Measurements from ENCODE around the gene PACSIN2.

PACSIN2 gene

DNA sequence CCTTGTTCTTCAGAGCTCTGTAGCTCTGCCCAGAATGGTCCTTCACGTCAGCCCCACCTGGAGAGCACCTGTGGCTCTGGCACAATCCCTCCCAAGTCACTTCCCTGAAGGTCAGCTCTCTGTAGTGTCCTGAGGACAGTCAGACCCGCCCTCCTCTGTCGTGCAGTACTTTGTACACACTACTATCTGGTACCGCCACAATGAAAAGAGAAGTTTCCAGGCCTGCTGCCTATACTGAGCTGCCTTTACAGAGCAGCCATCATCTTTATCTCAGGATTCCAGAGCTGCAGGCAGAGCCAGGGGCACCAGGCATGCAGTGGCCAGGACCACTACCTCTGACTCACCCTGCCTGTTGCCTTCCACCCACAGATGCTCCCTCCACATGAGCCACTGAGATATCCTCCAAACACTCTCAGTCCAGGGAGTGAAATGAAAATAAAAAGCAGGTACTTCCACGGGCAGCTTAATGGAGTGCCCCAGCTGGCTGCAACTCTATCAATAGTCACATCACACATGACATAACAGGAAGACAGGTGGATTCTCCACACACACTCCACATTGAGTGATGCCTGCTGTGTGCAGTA, 7.3 kb downstream of the PACSIN2 start:
- TF ChIP-seq, protein P1, sequence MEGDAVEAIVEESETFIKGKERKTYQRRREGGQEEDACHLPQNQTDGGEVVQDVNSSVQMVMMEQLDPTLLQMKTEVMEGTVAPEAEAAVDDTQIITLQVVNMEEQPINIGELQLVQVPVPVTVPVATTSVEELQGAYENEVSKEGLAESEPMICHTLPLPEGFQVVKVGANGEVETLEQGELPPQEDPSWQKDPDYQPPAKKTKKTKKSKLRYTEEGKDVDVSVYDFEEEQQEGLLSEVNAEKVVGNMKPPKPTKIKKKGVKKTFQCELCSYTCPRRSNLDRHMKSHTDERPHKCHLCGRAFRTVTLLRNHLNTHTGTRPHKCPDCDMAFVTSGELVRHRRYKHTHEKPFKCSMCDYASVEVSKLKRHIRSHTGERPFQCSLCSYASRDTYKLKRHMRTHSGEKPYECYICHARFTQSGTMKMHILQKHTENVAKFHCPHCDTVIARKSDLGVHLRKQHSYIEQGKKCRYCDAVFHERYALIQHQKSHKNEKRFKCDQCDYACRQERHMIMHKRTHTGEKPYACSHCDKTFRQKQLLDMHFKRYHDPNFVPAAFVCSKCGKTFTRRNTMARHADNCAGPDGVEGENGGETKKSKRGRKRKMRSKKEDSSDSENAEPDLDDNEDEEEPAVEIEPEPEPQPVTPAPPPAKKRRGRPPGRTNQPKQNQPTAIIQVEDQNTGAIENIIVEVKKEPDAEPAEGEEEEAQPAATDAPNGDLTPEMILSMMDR (conservative IDR thresholded peaks at IDR 0.05; ENCODE audit: low read depth): no peak
- ChIA-PET CTCF (no interaction called here), POLR2A (ENCODE audit: low non-redundant PET) (no interaction called here)
- peak overlapping the region; percentile 46 for H3K27ac ChIP-seq
- no peak for DNase-seq (ENCODE audit: low spot score)

- CTCF ChIA-PET: no interaction called here
- H3K27ac ChIP-seq: peak overlapping the region; percentile 22; the same call in 1 of the 2 replicates
- no peak for DNase-seq (ENCODE audit: low spot score)
- TF ChIP-seq, protein P1 (conservative IDR thresholded peaks at IDR 0.05; ENCODE audit: low read depth): no peak
- POLR2A ChIA-PET (ENCODE audit: low non-redundant PET): no interaction called here
These were observed 8.2 kb downstream of the PACSIN2 start for GRCh38 chr22:43006753-43007152.

DNA sequence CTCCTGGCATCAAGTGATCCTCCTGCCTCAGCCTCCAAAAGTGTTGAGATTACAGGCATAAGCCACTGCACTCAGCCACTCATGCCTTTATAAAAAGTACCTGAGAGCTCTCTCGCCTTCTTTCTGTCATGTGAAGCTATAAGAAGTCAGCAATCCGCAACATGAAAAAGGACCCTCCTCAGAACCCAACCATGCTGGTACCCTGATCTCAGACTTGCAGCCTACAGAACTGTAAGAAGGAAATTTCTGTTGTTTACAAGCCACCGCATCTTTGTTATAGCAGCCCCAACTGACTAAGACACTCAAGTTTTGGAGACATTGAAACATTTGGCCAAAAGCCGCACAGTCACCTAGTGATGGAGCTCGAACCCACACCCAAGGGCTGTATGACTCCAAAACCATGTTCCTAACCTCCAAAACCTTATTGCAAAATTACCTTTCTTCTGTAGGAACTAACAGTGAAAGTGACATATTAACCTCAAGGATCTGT, 8.9 kb downstream of the PACSIN2 start:
- ChIA-PET CTCF (no interaction called here), POLR2A (ENCODE audit: low non-redundant PET) (no interaction called here)
- no peak overlapping the region; the same call in 1 of the 2 replicates for H3K27ac ChIP-seq
- TF ChIP-seq, protein P1 (conservative IDR thresholded peaks at IDR 0.05; ENCODE audit: low read depth): no peak
- no peak for DNase-seq (ENCODE audit: low spot score)

GRCh38 chr22:43005106-43005505, 9.8 kb downstream of the PACSIN2 start:
- DNase-seq (ENCODE audit: low spot score): no peak
- peak overlapping the region; percentile 18; the same call in 1 of the 2 replicates for H3K27ac ChIP-seq
- ChIA-PET CTCF (no interaction called here), POLR2A (ENCODE audit: low non-redundant PET) (no interaction called here)
- TF ChIP-seq, protein P1 (conservative IDR thresholded peaks at IDR 0.05; ENCODE audit: low read depth): no peak

DNA sequence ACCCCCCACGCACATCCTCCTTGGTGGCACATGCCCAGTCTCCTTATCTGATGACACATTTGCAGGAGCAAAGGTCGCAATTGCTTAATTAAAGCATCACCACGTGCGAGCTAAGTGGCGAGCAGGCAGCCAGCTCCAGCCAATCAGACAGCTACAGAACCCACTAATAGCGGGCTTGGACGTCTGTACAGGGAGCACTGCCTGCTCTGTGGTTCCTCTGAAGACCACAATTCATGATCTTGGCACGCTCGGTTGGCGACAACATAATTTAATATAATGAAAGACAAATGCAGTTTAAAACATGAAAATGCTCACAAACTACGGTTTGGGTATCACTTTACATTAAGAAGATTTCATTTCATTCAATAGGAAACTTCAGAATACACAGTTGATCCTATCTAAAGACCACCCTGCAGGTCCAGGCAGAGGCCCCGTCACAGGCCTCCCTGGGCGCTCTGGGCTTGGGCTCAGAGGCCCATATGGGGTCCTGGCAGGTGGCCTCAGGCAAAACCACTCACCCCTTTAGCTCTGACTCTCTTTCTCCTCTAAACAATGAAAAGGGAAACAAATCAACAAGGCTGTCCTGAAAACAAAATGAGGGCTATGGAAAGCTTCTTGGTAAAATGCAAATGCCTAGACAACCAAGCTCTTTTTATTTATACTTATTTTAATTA, 10.4 kb downstream of the PACSIN2 start:
- peak overlapping the region; percentile 47 for H3K27ac ChIP-seq
- TF ChIP-seq, protein P1 (conservative IDR thresholded peaks at IDR 0.05; ENCODE audit: low read depth): no peak
- POLR2A ChIA-PET (ENCODE audit: low non-redundant PET): no interaction called here
- CTCF ChIA-PET: interaction anchor here (0.5 kb wide), 1 partner anchor 1048 kb away, joined by 3 read pairs; no protein-coding TSS in a partner anchor
- no peak for DNase-seq (ENCODE audit: low spot score)

- DNase-seq (ENCODE audit: low spot score): peak; percentile 34
- peak overlapping the region; percentile 74 for H3K27ac ChIP-seq
- CTCF ChIA-PET: interaction anchor here (0.6 kb wide), 1 partner anchor 58 kb away, joined by 3 read pairs; no protein-coding TSS in a partner anchor
- TF ChIP-seq, protein P1 (conservative IDR thresholded peaks at IDR 0.05; ENCODE audit: low read depth): no peak
- POLR2A ChIA-PET (ENCODE audit: low non-redundant PET): no interaction called here
These were observed 12.8 kb downstream of the PACSIN2 start for GRCh38 chr22:43002202-43002586.

All from RWPE1 (cell line).